Osteocyte (in vitro differentiated cells): Measurements from ENCODE around the gene RBM33. TPM values are rescaled to one million over a fixed set of nuclear protein-coding genes. Genes with fewer than 3 reads are reported as not detected.

Experiments used
- DNase-seq: peaks from one replicate; pipeline ENCODE4 v3.0.0; 2021; ENCODE audit warnings: mixed read lengths; ENCODE audit not compliant: unreplicated experiment; ENCODE audit errors: extremely low spot score
- H3K27ac Mint-ChIP-seq: one replicate; pipeline ENCODE4 v1.8.0; 2021; ENCODE audit warnings: mild to moderate bottlenecking, mixed read lengths; ENCODE audit not compliant: unreplicated experiment
- H3K27me3 Mint-ChIP-seq: one replicate; pipeline ENCODE4 v1.8.0; 2021; ENCODE audit warnings: mixed read lengths; ENCODE audit not compliant: unreplicated experiment
- H3K36me3 Mint-ChIP-seq: one replicate; pipeline ENCODE4 v1.8.0; 2021; ENCODE audit warnings: mixed read lengths; ENCODE audit not compliant: unreplicated experiment
- H3K4me1 Mint-ChIP-seq: one replicate; pipeline ENCODE4 v1.8.0; 2021; ENCODE audit warnings: mixed read lengths; ENCODE audit not compliant: unreplicated experiment
- H3K4me3 Mint-ChIP-seq: one replicate; pipeline ENCODE4 v1.8.0; 2021; ENCODE audit warnings: mild to moderate bottlenecking, moderate library complexity, mixed read lengths; ENCODE audit not compliant: unreplicated experiment
- H3K9me3 Mint-ChIP-seq: one replicate; pipeline ENCODE4 v1.8.0; 2021; ENCODE audit warnings: mixed read lengths; ENCODE audit not compliant: unreplicated experiment
- CTCF ChIP-seq: fragments of 200-600 bp; sonication (generic); IDR thresholded peaks from 2 replicates; pipeline ENCODE4 v1.5.0; 2021; ENCODE audit warnings: antibody characterized with exemption, mild to moderate bottlenecking, moderate library complexity
- total RNA-seq: library from RNA; stranded (reverse); gene quantifications from 2 replicates; pipeline ENCODE4 v1.2.1, GENCODE V29; 2021

RBM33 gene
- total RNA-seq, 1 donor from 2014 or later, result 52.4 TPM

- Mint-ChIP-seq H3K36me3 (no peaks in the 10 kb centered on the region), H3K4me3 (no peak overlapping the region), H3K4me1 (peaks cover 2% of the 10 kb centered on the region), H3K27ac (no peak overlapping the region), H3K9me3 (no peaks in the 10 kb centered on the region), H3K27me3 (peaks cover 47% of the 10 kb centered on the region)
- TF ChIP-seq CTCF, result no peak
- no peak for DNase-seq
These were observed 42.3 kb upstream of the RBM33 start for GRCh38 chr7:155602156-155602555.

GRCh38 chr7:155602750-155603149 lies 41.7 kb upstream of the RBM33 start:
- no peaks in the 10 kb centered on the region for H3K9me3 Mint-ChIP-seq
- H3K27ac Mint-ChIP-seq, result no peak overlapping the region
- TF ChIP-seq CTCF, result no peak

GRCh38 chr7:155603205-155603857 lies 41.1 kb upstream of the RBM33 start:
- peak; percentile 63 for DNase-seq

More at GRCh38 chr7:155602750-155603149, 41.7 kb upstream of the RBM33 start:
- peak; percentile 77 for DNase-seq
- Mint-ChIP-seq H3K36me3 (no peaks in the 10 kb centered on the region), H3K4me1 (peaks cover 2% of the 10 kb centered on the region), H3K4me3 (no peak overlapping the region), H3K27me3 (peaks cover 47% of the 10 kb centered on the region)

GRCh38 chr7:155603858-155604503 lies 40.5 kb upstream of the RBM33 start:
- peaks cover 39% of the 10 kb centered on the region for H3K27me3 Mint-ChIP-seq

More at GRCh38 chr7:155603205-155603857, 41.1 kb upstream of the RBM33 start:
- Mint-ChIP-seq H3K4me1 (peaks cover 2% of the 10 kb centered on the region), H3K9me3 (no peaks in the 10 kb centered on the region), H3K27me3 (peaks cover 45% of the 10 kb centered on the region), H3K4me3 (no peak overlapping the region), H3K36me3 (no peaks in the 10 kb centered on the region), H3K27ac (no peak overlapping the region)
- no peak for TF ChIP-seq CTCF

More at GRCh38 chr7:155603858-155604503, 40.5 kb upstream of the RBM33 start:
- Mint-ChIP-seq H3K4me1 (no peaks in the 10 kb centered on the region), H3K9me3 (no peaks in the 10 kb centered on the region), H3K27ac (no peak overlapping the region), H3K36me3 (no peaks in the 10 kb centered on the region), H3K4me3 (no peak overlapping the region)
- no peak for DNase-seq
- no peak for TF ChIP-seq CTCF
